Muscle layer of duodenum (tissue), 2 donors: Measurements from ENCODE around the gene MNT.

Source experiments
- H3K27ac ChIP-seq: one replicate; pipeline ENCODE4 v1.7.0; 2013; ENCODE audit warnings: mild to moderate bottlenecking, low read length
- H3K27me3 ChIP-seq: one replicate; pipeline ENCODE4 v1.7.0; 2013; ENCODE audit warnings: low read depth, mild to moderate bottlenecking, control low read depth, low read length
- H3K36me3 ChIP-seq, 2 donors: one replicate each; pipeline ENCODE4 v1.7.0; 2013; ENCODE audit warnings: low read length in 2 of 2, control low read depth in 1 of 2, mild to moderate bottlenecking in 1 of 2; ENCODE audit not compliant: insufficient read depth in 2 of 2, control insufficient read depth in 1 of 2
- H3K4me1 ChIP-seq, 2 donors: one replicate each; pipeline ENCODE4 v1.7.0; 2013; ENCODE audit warnings: low read length in 2 of 2, mild to moderate bottlenecking in 2 of 2, control low read depth in 1 of 2, moderate library complexity in 1 of 2; ENCODE audit not compliant: insufficient read depth in 2 of 2, control insufficient read depth in 1 of 2
- H3K4me3 ChIP-seq, 2 donors: one replicate each; pipeline ENCODE4 v1.7.0; 2013; ENCODE audit warnings: low read length in 2 of 2, low read depth in 1 of 2, mild to moderate bottlenecking in 1 of 2
- H3K9me3 ChIP-seq, 2 donors: one replicate each; pipeline ENCODE4 v1.7.0; 2013; ENCODE audit warnings: low read length in 2 of 2, control low read depth in 1 of 2, mild to moderate bottlenecking in 1 of 2; ENCODE audit not compliant: control insufficient read depth in 1 of 2
- donor health status: healthy.

The MNT gene

DNA sequence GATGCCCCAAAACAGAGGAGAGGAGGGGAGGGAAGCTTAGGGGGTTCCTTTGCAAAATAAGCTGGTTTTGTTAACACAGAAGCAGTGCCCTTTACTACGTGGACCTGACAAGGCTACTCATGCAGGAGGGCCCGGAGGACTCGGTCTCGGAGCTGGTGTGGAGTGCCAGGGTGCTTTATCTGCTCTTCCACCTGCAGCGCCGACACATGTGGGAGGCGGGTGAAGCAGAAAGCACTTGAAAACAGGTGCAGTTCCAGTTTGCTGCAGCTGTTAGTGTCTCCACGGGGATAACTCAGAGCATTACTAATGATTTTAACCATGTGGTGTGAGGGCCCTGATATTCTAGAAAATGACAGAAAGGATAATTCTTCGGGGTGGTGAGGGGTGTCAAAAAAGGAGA, 35.0 kb upstream of the MNT start:
- Histone ChIP-seq H3K4me3 (no peak overlapping the region), H3K4me1 (no peaks in the 10 kb centered on the region), H3K36me3 (peaks cover 34 to 39% of the 10 kb centered on the region in 2 donors), H3K27ac (no peak overlapping the region), H3K27me3 (no peaks in the 10 kb centered on the region), H3K9me3 (no peaks in the 10 kb centered on the region)

DNA sequence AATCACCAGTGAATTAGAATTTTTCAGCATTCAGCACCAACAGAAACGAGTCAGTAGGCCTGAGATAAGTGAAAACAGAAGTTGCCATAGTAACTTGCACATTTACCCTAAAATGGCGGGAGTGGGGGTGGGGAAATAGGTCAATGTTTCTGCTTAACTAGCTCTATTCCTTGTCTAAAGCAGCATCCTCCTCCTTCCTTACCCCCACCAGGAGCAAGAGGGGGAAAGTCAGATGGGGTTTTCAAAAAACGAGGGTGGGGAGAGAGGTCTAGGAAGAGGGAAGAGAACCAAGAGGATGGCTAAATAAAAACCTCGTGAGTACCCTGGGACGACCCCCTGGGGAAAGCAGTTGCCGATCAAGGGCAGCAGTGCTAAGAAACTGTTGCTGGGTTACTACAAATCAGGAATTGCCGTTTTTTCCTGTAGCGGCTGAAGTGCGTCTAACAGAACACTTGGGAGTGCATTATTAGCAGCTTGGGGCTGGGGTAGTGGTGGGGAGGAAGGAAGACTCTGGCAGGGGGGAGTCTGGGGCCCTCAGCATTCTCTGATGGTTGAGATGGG, 34.4 kb upstream of the MNT start:
- Histone ChIP-seq H3K36me3 (peaks cover 34 to 39% of the 10 kb centered on the region in 2 donors), H3K27ac (no peak overlapping the region), H3K27me3 (no peaks in the 10 kb centered on the region), H3K4me1 (no peaks in the 10 kb centered on the region), H3K9me3 (no peaks in the 10 kb centered on the region), H3K4me3 (no peak overlapping the region)

DNA sequence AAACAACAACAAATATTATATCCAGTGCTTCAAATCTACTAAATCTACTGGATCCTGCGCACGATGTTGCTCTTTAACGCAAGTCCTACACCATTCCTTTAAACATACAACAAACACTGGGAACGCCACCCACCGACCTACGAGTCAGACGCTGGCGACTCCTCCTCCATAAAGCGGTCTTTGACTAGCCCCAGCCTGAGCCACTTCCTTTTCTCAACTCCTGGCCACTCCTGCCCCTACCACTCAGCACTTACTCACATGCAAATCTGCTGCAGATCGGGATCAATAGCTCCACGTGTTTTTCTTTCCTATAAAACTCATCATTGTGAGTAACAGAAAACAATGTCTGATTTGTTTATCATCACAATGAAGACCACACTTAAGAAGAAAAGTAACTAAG, 32.8 kb upstream of the MNT start:
- H3K9me3 ChIP-seq: no peaks in the 10 kb centered on the region
- no peaks in the 10 kb centered on the region for H3K4me1 ChIP-seq
- H3K27me3 ChIP-seq: no peaks in the 10 kb centered on the region
- H3K4me3 ChIP-seq: no peak overlapping the region
- no peak overlapping the region for H3K27ac ChIP-seq
- peaks cover 28 to 34% of the 10 kb centered on the region in 2 donors for H3K36me3 ChIP-seq

DNA sequence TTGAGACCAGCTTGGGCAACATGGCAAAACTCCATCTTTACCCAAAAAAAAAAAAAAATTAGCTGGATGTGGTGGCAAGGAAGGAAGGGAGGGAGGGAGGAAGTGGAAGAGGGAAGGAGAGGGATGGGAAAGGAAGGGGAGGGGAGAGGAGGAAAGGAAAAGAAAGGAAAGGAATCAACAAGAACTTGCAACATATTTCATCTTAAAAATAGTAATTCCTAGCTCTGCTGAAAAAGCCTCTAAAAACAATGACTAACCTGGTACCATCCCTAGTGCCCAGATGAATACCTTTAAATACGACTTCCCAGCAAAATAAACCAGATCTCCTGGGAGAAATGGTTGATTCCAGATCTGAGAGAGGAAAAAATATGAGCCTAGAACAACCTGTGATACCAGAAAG, 27.1 kb upstream of the MNT start:
- Histone ChIP-seq H3K9me3 (no peaks in the 10 kb centered on the region), H3K27ac (no peak overlapping the region), H3K36me3 (peaks cover 4 to 6% of the 10 kb centered on the region in 2 donors), H3K4me3 (no peak overlapping the region), H3K4me1 (no peaks in the 10 kb centered on the region), H3K27me3 (no peaks in the 10 kb centered on the region)

DNA sequence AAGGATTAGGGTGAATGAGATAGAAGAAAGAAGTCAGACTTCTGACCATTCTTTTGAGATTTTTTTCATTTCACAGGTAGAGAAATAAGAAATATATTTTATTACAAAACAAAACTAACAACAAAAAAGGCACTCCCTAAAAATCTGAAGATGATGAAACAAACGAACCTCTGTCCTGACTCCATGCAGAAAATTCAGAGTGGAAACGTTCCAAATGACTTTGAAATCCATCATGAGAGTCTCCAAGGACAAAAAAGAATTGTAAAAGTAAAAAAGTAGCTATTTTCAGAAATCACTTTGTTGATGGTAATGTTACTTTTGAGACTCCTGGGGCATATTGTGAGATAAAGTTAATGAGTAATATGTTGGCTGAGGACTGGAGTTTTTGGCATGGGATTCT, 26.4 kb upstream of the MNT start:
- Histone ChIP-seq H3K36me3 (peaks cover 0 to 3% of the 10 kb centered on the region in 2 donors), H3K4me3 (no peak overlapping the region), H3K27me3 (no peaks in the 10 kb centered on the region), H3K27ac (no peak overlapping the region), H3K4me1 (no peaks in the 10 kb centered on the region), H3K9me3 (no peaks in the 10 kb centered on the region)

DNA sequence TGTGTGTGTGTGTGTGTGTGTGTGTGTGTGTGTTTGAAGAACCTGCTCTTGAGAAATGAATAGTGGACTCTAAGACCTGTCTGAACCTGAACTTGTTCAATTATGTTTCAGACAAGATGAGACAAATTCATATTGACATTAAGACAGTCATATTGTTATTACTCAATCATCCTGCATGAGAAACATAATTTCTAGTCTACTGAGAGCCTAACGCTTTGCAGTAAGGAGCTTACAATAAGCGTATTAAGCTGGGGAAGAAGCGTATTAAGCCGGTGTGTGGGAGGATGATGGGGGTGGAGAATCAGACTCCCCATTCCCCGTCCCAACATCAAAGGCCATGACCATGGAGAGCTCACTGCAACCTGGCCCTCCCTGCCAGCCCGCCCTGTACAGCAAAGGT, 22.4 kb upstream of the MNT start:
- Histone ChIP-seq H3K27ac (no peak overlapping the region), H3K4me1 (peaks cover 4 to 10% of the 10 kb centered on the region in 2 donors), H3K27me3 (no peaks in the 10 kb centered on the region), H3K4me3 (no peak overlapping the region), H3K36me3 (peaks cover 9 to 12% of the 10 kb centered on the region in 2 donors), H3K9me3 (no peaks in the 10 kb centered on the region)

DNA sequence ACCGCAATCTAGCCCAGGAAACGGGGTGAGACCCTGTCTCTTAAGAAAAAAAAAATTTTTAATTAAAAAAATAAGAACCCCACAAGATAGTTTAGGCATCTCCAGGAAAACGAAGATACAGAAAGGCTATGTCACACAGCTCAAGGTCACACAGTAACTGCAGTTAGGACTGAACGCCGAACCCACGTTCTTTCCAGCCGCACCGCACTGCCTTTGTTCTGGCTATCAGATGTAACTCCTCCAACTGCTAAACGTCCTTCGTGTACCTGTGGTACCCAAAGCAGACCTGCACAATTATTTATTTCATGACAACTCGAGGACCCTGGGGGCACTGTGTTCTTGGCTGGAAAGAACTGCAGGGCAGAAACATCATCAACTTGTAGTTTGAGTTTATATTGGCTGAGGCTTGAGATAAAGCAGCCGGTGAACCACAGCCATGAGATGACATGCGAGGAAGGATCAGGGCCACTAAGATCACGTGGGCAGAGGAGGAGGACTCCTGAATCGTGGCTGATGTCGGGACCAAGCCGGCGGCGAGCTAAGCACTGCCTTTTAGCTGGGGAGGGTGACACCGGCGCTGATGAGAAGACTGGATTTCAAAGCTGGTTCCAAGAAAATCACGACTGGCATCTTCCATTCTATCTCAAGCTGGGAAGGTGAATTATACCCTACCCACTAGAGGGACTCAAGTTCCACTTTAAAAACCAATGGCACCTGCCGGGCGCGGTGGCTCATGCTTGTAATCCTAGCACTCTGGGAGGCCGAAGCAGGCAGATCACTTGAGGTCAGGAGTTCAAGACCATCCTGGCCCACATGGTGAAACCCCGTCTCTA, 20.7 kb upstream of the MNT start:
- Histone ChIP-seq H3K27me3 (no peaks in the 10 kb centered on the region), H3K27ac (no peak overlapping the region), H3K4me3 (no peak overlapping the region), H3K4me1 (peaks cover 5 to 20% of the 10 kb centered on the region in 2 donors), H3K36me3 (peaks cover 9 to 12% of the 10 kb centered on the region in 2 donors), H3K9me3 (no peaks in the 10 kb centered on the region)

DNA sequence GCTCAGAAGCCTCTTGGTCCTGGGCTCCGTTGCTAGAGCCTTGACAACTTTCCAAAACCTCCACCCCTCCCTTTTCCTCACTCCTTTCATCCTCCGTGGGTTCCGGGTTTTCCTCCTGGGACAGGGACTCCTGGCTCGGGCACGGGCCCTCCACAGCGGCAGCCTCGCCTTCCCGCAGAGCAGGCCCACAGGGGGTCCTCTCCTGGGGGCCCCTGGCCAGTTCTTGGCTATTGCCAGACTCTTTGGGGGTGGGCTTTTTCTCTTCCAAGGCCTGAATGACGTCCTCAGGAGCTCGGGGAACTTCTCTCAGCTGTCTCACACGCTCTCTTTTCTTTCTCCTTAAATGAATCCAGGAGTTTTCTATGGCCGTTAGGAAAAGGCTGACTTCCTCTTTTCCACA, 19.3 kb upstream of the MNT start:
- Histone ChIP-seq H3K4me1 (peaks cover 8 to 24% of the 10 kb centered on the region in 2 donors), H3K27ac (no peak overlapping the region), H3K27me3 (no peaks in the 10 kb centered on the region), H3K36me3 (peaks cover 9 to 10% of the 10 kb centered on the region in 2 donors), H3K4me3 (no peak overlapping the region), H3K9me3 (no peaks in the 10 kb centered on the region)

DNA sequence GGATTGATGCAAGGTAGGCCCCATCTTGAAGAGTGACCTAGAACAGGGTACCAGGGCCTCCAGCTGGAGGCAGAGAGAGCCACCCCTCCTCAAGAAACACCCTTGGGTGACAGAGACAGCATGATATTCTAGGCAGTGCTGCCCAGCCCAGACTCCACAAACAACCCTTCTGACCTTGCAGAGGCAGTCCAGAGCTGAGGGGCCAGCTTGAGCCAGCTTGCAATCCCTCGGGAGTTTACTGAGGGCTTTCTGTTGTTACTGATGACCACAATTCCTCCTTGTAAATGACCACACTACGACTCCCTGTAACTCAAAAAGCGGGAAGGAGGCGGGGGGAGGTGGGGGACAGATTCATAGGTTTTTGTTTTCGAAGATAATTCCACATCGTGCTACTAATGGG, 18.6 kb upstream of the MNT start:
- Histone ChIP-seq H3K36me3 (peaks cover 15% of the 10 kb centered on the region in 2 donors), H3K27me3 (no peaks in the 10 kb centered on the region), H3K4me3 (no peak overlapping the region), H3K27ac (no peak overlapping the region), H3K9me3 (no peaks in the 10 kb centered on the region), H3K4me1 (peaks cover 8 to 24% of the 10 kb centered on the region in 2 donors)

DNA sequence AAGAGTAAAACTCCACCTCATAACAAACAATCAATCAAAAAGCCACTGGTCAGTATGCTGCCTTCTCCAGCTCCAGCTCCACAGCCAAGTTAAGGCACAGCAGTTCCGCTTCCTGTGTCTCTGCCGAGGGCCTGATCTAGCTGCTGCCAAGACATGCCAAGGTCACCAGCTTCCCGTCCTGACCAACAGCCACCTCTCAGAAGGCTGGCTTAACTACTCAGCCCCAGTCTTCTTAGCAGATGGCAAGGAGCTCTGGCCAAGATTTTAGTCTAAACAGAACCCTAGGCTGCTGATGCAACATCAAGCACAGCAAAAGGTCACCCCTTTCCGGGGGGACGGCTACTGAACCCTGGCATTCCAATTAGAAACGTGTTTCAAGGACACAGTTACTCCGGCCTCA, 17.7 kb upstream of the MNT start:
- H3K4me3 ChIP-seq: no peak overlapping the region
- H3K36me3 ChIP-seq: peaks cover 15% of the 10 kb centered on the region in 2 donors
- no peak overlapping the region for H3K27ac ChIP-seq

DNA sequence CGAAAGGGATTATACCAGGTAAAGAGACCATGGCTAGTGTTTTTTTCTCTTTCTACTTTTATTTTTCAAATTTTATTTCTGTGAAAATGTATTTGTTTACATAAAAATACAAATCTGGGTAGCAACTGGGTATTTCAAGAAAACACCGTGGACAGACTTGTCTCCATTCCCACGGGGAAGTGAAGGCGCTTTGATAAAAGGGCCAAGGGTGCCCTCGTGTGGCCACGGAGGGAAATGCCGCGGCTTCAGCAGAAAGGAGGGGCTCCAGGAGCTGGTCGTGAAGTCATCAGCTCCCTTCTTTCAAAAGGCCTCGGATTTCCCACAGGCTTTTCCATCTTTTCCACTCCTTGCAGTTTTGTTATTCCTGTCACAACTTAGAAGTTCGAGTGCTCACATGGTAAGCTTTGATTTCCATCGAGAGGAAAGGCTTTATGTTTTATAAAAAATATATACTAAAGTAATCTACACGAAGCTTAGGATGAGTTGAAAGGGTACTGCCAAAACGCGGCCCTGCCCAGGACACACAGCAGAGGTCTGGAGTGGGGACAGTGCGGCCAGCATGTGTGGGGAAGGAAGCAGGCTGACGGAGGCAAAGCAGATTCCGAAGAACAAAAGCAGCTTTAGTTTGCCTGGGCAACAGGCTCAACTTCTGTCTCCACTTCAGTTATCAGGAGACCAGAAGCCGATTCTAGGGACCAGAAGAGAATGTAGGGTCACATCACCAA, 15.3 kb upstream of the MNT start:
- Histone ChIP-seq H3K4me1 (peaks cover 8 to 19% of the 10 kb centered on the region in 2 donors), H3K9me3 (no peaks in the 10 kb centered on the region), H3K4me3 (no peak overlapping the region), H3K36me3 (peaks cover 15 to 21% of the 10 kb centered on the region in 2 donors), H3K27me3 (no peaks in the 10 kb centered on the region), H3K27ac (peak overlapping the region; percentile 33)

More for the DNA sequence above, 17.7 kb upstream of the MNT start:
- no peaks in the 10 kb centered on the region for H3K9me3 ChIP-seq
- no peaks in the 10 kb centered on the region for H3K27me3 ChIP-seq
- peaks cover 8 to 24% of the 10 kb centered on the region in 2 donors for H3K4me1 ChIP-seq
